ENCODE measurements around the gene FBXO47. TPM values are rescaled to one million over a fixed set of nuclear protein-coding genes. Genes with fewer than 3 reads are reported as not detected.
"Not testable (repeated sequence)": the region's sequence is repeated elsewhere in the genome, so short reads cannot be mapped to it uniquely, and the experiment has no call there.

FBXO47 gene
- total RNA-seq, 1 donor from 2014 or later: not detected

DNA sequence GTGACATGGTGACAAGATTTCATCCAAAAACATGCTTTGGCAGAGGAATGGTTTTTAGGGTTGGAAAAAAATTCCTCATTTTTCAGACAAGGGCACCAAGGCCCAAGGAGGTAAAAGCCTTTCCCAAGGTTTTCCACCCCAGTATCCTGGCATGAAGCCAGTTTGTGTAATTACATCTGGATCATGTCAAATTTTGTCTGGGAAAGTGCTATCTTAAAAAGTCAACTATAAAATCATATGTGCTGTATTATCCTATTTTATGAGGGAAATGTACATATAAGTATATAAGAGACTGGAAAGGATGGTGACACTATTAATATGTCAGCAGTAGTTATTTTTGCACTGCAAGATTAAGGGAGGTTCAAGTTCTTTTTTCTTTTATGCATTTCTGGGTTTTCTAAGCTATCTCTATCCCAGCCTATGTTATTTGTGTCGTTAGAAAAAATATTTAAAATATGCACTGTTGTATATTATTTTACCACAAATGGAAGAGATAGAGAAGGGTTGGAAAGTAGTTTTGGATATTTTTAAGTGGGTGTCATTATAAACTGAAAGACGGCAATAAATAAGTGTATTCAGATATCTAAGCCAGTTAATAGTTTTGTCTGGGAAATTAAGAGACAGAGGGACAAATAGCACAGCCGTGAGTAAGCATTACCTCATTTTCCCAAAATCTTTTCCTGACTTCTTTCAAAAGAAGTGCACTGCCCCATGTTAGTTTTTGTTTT is 13.5 kb upstream of the FBXO47 start:
- DNase-seq: no peak

DNA sequence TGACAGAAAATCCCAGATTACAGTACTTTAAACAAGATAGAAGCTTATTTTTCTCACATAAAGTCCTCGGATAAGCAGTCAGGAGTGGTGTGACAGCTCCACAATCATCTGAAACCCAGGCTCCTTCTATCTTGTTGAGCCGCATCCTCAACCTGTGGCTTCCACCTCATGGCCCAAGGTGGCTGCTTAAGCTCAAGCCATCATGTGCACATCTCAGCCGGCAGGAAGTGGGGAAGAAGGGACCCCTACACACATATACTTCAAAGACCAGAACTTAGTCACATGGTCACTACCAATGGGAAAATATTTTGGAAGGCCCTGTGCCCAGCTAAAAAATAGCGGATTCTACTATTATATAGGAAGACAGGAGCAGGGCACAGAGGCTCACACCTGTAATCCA is 11.0 kb upstream of the FBXO47 start:
- DNase-seq: no peak

DNA sequence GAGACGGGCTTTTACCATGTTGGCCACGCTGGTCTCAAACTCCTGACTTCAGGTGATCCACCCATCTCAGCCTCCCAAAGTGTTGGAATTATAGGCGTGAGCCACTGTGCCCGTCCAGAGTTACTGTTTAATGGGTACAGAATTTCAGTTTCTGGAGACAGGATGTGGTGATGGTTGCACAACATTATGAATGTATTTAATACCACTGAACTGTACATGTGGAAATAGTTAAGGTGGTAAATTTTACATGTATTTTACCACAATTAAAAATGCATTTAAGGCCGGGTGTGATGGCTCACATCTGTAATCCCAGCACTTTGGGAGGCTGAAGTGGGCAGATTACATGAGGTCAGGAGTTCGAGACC is 9.0 kb upstream of the FBXO47 start:
- DNase-seq: not testable (repeated sequence)

DNA sequence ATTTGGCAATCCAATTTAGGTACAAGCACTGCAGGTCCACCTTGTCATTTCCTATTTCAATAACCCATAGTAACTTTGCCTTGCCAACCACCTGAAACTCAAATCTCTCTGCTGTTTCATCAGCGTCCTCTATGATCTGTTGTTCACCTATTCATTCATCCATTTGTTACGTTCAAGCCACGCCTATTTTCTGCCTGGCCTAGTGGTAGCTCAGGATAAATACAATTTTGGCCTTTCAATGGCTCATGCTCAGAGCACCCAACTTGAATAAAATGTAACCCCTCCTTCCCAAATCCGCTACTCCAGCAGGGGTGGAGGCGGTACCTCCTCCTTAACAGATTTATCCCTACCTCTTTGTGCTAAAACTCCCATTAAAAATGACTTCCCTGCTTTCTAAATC is 3.6 kb upstream of the FBXO47 start:
- no peak for DNase-seq

DNA sequence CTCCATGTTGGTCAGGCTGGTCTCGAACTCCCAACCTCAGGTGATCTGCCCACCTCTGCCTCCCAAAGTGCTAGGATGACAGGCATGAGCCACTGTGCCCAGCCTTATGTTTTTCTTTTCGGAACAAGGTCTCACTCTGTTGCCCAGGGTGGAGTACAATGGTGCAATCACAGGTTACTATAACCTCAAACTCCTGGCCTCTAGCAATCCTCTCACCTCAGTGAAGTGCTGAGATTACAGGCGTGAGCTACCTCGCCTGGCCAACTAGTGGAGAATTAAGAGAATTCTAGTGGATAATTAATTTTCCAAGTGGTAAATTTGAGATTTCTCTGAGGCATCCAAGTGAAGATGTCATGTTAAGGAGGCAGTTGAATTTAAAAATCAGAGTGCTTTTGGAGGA is 2.9 kb upstream of the FBXO47 start:
- no peak for DNase-seq

DNA sequence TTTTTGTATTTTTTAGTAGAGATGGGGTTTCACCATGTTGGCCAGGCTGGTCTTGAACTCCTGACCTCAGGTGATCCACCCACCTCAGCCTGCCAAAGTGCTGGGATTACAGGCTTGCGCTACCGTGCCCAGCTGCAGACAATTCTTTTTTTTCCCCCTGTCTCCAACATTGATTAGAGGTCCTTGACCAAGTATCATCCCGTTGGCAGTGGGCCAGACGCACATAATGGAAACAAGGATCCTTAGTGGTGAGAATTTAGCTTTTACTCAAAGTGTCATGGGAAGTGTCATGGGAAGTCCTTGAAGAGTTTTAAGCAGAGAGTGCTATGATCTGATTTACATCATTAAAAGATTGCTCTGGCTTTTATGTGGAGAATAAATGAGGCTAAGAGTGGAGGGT is 2.1 kb upstream of the FBXO47 start:
- DNase-seq: no peak

DNA sequence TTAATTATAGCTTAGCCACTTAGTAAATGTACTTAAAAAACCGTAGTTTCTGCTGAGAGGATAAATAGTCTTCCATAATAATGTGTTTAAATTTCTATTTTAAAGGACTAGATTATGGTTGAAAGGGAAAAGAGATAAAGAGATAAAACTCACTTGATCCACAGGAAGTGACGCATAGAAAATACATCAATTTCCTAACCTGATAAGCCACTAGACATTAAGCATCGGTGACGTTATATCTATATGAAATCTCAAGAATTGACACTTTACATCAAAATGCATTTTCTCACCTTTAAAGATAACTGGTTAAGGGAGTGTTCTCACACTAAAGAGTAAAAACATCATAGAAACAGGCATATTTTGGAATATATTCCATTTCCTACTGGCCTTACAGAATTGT is 5.8 kb downstream of the FBXO47 start:
- DNase-seq: no peak

DNA sequence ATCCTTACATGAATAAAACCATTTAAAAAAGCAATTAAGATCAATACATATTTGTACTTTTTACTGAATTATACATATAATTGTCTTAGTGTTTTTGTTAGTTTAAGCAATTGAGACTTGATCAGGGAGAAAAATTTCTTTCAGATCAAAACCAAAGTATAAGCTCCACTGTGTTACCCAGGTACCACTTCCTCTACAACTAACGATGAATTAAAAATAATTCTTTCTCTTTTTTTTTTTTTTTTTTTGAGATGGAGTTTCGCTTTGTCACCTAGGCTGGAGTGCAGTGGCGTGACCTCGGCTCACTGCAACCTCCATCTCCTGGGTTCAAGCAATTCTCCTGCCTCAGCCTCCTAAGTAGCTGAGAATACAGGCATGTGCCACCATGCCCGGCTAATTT is 6.8 kb downstream of the FBXO47 start:
- no peak for DNase-seq

DNA sequence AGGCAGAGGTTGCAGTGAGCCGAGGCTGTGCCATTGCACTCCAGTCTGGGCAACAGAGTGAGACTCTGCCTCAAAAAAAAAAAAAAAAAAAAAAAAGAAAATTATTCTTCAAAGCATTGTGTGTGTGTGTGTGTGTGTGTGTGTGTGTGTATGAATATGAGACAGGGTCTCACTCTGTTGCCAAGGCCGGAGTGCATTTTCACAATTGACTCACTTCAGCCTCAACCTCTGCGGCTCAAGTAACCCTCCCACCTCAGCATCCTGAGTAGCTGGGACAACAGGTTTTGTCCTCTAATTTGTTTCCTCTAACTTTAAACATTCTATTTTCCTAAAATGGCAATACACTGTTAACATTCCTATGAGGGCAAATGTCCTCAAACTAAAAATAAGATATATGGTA is 7.7 kb downstream of the FBXO47 start:
- DNase-seq: no peak

DNA sequence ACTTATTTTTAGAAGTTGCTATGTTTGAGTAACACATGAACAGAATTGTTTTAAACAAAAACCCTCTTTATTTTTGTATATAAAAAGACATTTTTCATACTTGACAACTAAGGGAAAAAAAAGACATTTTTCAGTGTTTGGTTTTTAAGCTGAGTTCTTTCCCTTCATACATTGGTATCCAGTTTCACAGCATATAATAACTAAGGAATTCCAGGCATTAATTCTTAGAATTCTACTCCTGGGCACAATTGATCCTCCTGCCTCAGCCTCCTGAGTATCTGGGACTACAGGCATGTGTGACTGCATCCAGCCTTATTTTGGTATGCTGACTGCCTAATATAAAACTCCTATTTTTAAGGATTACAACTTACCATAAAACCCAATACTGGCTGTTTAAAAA is 8.4 kb downstream of the FBXO47 start:
- no peak for DNase-seq

DNA sequence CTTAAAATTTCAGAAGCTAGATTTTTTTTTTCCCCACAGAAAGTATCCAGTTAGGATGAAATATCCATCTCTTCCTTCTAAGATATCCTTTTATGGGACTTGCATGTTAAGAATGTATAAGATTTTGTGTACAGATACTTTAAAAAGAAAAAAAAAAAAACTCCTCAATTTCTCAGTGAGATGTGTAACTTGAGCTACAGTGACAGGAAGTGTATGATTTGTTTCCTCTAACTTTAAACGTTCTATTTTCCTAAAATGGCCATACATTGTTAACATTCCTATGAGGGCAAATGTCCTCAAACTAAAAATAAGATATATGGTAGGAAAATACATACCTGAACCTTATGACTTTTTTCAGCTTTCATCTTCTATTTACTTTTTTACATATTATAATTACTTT is 8.9 kb downstream of the FBXO47 start:
- no peak for DNase-seq

DNA sequence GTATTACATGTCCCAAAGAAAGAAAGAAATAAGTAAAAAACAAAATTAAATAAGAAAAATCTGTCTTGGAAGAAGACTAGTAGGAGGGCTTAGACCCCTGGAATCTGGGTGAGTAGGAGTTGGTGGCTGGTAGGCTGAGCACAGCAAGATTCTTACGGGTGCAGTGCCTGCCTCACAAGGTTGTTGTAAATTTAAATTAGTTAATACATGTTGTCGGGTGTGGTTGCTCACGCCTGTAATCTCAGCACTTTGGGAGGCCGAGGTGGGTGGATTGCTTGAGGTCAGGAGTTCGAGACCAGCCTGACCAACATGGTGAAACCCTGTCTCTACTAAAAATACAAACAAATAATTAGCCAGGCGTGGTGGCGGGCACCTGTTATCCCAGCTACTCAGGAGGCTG is 13.4 kb downstream of the FBXO47 start:
- DNase-seq: not testable (repeated sequence)

DNA sequence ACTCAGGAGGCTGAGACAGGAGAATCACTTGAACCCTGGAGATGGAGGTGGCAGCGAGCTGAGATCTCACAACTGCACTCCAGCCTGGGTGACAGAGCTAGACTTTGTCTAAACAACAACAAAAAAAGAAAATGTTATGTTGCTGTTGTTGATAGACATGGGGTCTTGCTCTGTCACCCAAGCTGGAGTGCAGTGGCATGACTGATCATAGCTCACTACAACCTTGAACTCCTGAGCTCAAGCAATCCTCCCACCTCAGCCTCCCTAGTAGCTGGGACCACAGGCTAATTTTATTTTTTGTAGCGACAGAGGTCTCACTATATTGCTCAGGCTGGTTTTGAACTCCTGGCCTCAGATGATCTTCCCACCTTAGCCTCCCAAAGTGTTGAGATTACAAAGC is 20.0 kb downstream of the FBXO47 start:
- no peak for DNase-seq

DNA sequence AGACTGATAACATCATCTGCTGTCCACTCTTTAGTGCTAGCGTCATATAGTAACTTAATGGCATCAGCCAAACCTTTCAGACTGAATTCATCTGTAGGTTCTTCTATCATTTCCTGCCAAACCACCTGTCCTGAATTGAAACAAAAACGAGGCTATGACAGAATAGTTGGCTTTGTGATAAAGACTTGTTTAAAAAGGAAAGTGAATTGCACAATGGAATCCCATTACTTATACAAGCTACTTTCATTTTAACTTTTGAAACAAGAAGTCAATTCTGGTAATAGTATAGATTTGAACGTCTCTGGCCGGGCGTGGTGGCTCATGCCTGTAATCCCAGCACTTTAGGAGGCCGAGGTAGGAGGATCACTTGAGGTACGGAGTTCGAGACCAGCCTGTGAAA is 23.6 kb downstream of the FBXO47 start:
- DNase-seq: no peak

DNA sequence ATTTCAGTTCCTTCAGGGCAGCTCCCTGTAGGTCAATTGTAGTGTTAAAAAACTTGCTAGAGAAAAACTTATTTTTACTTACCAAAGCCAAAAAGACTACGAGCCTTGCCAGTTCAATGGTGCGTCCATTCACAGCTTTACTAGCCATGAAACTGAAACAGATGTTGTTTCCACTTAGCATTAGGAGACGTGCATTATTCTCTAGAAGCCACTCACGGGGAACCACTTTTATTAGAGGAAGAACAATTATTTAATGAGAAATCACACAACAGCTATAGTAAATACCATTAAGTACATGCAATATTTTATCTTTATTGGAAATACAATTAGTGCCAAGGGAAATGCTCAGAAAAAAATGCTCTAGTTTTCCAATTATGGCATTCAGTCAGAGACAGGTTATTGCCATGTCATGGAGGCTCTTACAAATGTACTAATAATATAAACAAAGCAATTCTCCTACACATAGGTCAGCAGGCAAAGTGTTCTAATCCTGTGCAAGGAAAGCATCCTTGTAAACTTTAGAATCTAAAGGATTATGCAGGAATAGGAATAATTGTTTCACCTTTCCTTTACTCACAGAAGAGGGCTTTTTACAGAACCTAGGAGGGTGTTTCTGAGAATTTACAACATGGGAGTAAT is 24.4 kb downstream of the FBXO47 start:
- DNase-seq: no peak

DNA sequence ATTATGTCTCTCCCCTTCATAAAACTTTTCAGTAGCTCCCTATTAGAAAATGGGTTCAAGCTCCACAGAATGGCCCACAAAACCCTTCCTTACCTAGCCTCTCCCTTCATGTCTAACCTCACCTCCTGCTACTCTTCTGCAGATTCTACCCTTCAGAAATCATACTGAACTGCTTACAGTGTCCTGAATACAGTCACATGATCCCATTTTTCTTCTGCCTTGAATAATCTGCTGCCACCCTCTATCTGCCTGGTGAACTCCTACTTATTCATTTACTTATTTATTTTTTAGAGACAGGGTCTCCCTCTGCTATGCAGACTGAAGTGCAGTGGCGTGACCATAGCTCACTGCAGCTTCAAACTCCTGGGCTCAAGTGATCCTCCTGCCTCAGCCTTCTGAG is 26.8 kb downstream of the FBXO47 start:
- no peak for DNase-seq

DNA sequence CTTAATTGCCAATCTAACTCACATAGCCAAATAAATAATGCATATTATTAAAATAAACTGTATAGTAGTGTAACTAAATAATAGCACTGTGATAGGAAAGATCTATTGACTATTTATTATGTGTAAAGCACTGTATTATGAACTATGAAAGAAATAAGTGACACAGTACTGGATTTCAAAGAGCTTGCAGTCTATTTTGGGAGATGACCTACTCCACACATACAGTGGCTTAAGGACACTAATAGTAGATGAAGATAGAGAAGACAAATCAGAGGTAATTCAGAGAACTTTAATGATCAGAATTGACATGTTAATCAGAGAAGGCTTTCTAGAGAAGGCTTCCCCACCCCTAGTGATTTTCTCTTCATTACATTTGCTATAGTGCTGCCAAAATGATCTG is 27.2 kb downstream of the FBXO47 start:
- DNase-seq: no peak

DNA sequence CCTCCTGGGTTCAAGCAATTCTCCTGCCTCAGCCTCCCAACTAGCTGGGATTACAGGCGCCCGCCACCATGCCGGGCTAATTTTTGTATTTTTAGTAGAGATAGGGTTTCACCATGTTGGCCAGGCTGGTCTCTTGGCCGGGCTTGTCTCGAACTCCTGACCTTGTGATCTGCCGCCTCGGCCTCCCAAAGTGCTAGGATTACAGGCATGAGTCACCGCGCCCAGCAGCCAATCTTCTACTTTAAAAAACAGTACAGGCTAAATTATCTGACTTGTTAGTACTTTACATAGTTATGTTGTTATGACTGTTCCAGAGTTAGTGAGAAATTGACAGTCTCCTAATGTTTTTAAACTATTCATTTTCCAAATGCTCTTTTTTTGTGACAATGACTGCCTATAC is 33.2 kb downstream of the FBXO47 start:
- DNase-seq: not testable (repeated sequence)

DNA sequence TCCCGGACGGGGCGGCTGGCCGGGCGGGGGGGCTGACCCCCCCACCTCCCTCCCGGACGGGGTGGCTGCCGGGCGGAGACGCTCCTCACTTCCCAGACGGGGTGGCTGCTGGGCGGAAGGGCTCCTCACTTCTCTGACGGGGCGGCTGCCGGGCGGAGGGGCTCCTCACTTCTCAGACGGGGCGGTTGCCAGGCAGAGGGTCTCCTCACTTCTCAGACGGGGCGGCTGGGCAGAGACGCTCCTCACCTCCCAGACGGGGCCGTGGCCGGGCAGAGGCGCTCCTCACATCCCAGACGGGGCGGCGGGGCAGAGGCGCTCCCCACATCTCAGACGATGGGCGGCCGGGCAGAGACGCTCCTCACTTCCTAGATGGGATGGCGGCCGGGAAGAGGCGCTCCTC is 36.4 kb downstream of the FBXO47 start:
- DNase-seq: not testable (repeated sequence)

DNA sequence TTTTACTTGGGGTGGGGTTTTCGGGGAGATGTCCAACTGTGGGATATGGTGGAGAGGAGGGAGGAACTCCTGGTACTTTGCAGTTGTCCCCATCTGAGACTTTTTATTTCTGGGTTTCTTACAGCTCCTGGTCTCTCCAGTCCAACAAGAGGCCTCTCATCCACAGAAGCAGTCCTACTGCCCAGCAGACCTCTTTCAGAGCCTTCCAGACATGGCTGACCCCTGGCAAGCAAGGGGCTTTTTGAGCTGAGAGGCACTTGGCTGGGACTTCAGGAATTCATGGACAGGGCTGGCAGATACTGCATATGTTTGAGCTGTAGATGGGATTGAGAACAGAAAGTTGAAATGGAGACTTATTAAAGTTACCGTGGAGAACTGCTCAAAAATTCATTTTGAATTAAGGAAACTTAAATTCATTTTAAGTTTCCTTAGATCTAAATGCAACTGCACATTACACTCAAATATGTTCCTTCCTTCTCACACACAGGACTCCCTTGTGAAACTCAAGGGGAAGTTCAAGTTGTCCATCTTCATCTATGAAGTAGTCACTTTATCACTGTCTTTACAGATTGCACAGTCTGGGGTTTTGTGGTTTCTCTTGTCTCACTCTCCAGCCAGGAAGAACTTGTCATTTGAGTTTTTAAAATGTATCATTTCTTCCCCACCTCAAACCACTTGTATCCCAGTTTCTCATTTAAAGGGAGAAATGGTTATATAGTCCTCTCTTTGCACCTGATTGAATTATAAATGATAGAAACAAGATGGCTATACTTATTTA is 40.7 kb downstream of the FBXO47 start:
- no peak for DNase-seq

DNA sequence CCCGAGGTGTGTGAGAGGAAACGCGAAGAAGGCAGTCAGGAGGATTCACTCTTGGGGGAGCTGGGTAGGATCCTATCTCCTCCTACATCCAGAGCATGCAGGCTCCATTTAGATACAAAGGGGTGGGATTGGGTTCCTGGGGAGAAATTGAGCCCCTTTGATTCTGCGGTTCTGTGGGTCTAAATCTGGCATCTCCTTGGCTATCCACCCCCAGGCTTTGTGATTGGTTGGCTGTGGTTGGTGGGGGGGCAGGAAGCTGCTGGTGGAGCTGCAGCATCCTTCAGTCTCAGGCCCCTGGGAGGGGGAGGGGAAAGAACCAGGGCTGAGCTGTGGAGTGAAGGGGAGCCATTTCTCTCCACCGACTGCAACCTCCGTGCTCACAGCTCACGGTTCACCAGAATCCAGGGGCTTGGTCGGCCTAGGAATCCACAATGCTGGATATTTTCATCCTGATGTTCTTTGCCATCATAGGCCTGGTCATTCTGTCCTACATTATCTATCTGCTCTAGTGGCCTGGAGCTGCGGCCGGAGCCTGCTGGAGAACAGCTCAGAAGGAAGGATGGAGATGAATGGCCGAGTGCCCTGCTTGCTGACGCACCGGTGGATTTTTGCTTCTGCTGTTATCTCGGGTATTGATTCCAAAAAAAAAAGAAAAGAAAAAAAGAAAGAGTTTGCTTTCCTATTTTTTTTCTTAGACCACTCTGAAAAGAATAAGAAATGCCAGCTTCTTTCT is 41.8 kb downstream of the FBXO47 start, which contains the start of gene LASP1NB:
TSS of gene LASP1NB (plus strand) at position 352 of the 733 bp plus-strand sequence.
- no peak for DNase-seq

DNA sequence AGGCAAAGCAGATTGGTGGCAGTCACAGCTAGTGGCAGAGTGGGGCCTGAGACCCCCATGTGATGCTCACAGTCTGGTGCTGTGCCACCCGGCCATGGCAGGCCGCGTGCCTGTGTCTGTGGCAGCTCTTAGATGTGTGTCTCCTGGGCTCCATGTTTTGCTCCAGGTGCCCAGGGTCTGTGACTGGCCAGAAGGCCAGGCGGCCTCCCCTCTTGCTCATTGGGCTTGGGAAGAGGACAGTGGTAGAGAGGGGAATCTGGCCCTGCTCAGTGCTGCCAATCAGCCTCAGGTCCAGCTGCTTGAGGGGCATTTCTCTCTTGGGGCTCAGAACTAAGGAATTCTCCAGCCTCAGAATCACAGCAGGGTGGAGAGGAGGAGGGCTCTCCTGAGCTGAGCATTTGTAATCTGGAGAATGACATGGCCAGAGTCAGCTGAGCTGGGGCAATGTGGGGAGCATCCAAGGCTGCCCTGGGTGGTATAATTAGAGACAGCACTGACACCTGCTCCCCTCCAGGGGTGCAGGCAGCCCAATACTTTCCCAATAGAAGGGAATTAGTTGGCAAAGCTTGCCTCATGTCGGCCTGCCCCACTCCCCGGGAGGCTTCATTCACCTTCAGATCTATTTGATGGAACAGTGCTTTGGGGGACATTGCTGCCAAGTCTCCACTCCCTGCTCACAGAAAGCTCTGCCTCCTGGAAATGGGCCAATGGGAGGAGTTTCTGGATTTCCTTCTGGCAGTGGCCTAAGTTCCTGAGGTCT is 44.5 kb downstream of the FBXO47 start:
- DNase-seq: peak; percentile 51
